ENCODE data around the gene PADI6. TPM values are rescaled to one million over a fixed set of nuclear protein-coding genes. Genes with fewer than 3 reads are reported as not detected.
A peak's percentile ranks its signal among the peaks of the same experiment; 100 is the strongest.
"Not testable (repeated sequence)": the region's sequence is repeated elsewhere in the genome, so short reads cannot be mapped to it uniquely, and the experiment has no call there.

The PADI6 gene
- total RNA-seq: not detected
- long read RNA-seq: 0 reads

GRCh38 chr1:17371896-17372295 is at the start of gene PADI6:
Gene PADI6, plus strand, starts transcription at chr1:17372196. Its CDS starts 50 bp downstream, at chr1:17372246.
- DNase-seq (no peak), ATAC-seq (ENCODE audit: poor library complexity) (no peak)
- intact Hi-C loops (cut with DNase I): no loop called here

- intact Hi-C loops (cut with DNase I): no loop called here
- no peak for ATAC-seq (ENCODE audit: poor library complexity)
- no peak for DNase-seq
Observed at GRCh38 chr1:17328855-17329254, 43.1 kb upstream of the PADI6 start.

- intact Hi-C loops (cut with DNase I): no loop called here
- DNase-seq (no peak), ATAC-seq (ENCODE audit: poor library complexity) (no peak)
Observed at GRCh38 chr1:17329610-17330009, 42.4 kb upstream of the PADI6 start.

GRCh38 chr1:17330856-17331255 is 41.1 kb upstream of the PADI6 start:
- DNase-seq: no peak
- intact Hi-C loops (cut with DNase I): no loop called here

GRCh38 chr1:17333081-17333480 is 38.9 kb upstream of the PADI6 start:
- ATAC-seq (ENCODE audit: poor library complexity) (no peak), DNase-seq (no peak)
- intact Hi-C loops (cut with DNase I): no loop called here

More at GRCh38 chr1:17330856-17331255, 41.1 kb upstream of the PADI6 start:
- no peak for ATAC-seq (ENCODE audit: poor library complexity)

- ATAC-seq (ENCODE audit: poor library complexity) (no peak), DNase-seq (peak; percentile 68)
- intact Hi-C loops (cut with DNase I): loop anchor here (5.0 kb wide), 1 partner anchor 209 kb away; no protein-coding TSS in a partner anchor
Observed at GRCh38 chr1:17335821-17336710, 35.9 kb upstream of the PADI6 start.

GRCh38 chr1:17338706-17339493 is 33.1 kb upstream of the PADI6 start:
- DNase-seq (no peak), ATAC-seq (ENCODE audit: poor library complexity) (no peak)
- intact Hi-C loops (cut with DNase I): loop anchor here (5.0 kb wide), 1 partner anchor 212 kb away; no protein-coding TSS in a partner anchor

- DNase-seq (no peak), ATAC-seq (ENCODE audit: poor library complexity) (no peak)
- intact Hi-C loops (cut with DNase I): loop anchor here (5.0 kb wide), 1 partner anchor 212 kb away; no protein-coding TSS in a partner anchor
Observed at GRCh38 chr1:17339521-17339920, 32.5 kb upstream of the PADI6 start.

GRCh38 chr1:17340358-17340757 is 31.6 kb upstream of the PADI6 start:
- DNase-seq (no peak), ATAC-seq (ENCODE audit: poor library complexity) (no peak)
- intact Hi-C loops (cut with DNase I): no loop called here

- intact Hi-C loops (cut with DNase I): no loop called here
Observed at GRCh38 chr1:17342014-17342441, 30.0 kb upstream of the PADI6 start.

GRCh38 chr1:17345506-17345905 is 26.5 kb upstream of the PADI6 start:
- ATAC-seq (ENCODE audit: poor library complexity); intact Hi-C loops (cut with DNase I): not testable (repeated sequence)

More at GRCh38 chr1:17342014-17342441, 30.0 kb upstream of the PADI6 start:
- ATAC-seq (ENCODE audit: poor library complexity): no peak
- no peak for DNase-seq

GRCh38 chr1:17346046-17346789 is 25.8 kb upstream of the PADI6 start:
- no peak for DNase-seq
- intact Hi-C loops (cut with DNase I): no loop called here
- ATAC-seq (ENCODE audit: poor library complexity): no peak

More at GRCh38 chr1:17345506-17345905, 26.5 kb upstream of the PADI6 start:
- DNase-seq: not testable (repeated sequence)

GRCh38 chr1:17347769-17348592 is 24.0 kb upstream of the PADI6 start:
- DNase-seq: no peak
- ATAC-seq (ENCODE audit: poor library complexity): no peak
- intact Hi-C loops (cut with DNase I): no loop called here

- DNase-seq (no peak), ATAC-seq (ENCODE audit: poor library complexity) (no peak)
- intact Hi-C loops (cut with DNase I): no loop called here
Observed at GRCh38 chr1:17348593-17349234, 23.3 kb upstream of the PADI6 start.

GRCh38 chr1:17350083-17350482 is 21.9 kb upstream of the PADI6 start:
- ATAC-seq (ENCODE audit: poor library complexity) (no peak), DNase-seq (no peak)
- intact Hi-C loops (cut with DNase I): no loop called here

- no peak for ATAC-seq (ENCODE audit: poor library complexity)
- intact Hi-C loops (cut with DNase I): no loop called here
- DNase-seq: no peak
Observed at GRCh38 chr1:17350928-17351446, 21.0 kb upstream of the PADI6 start.
